Mammary microvascular endothelial cell (primary cell): ENCODE data around the gene SCGB2B2. TPM values are rescaled to one million over a fixed set of nuclear protein-coding genes. Genes with fewer than 3 reads are reported as not detected.

Source experiments
- total RNA-seq: library from RNA; depleted of rRNA; stranded (reverse); fragments of >200 nt; gene quantifications from 2 replicates; pipeline ENCODE4 v1.2.3, GENCODE V29; 2015

The SCGB2B2 gene
- total RNA-seq: 0.20 TPM in 1 of 2 replicates, not detected in the other

GRCh38 chr19:34676697-34677385, at the start of gene SCGB2B2:
TSS of gene SCGB2B2 (minus strand) at chr19:34677159. CDS start at chr19:34594563, 82,596 bp downstream.

GRCh38 chr19:34677386-34678084, 576 bp upstream of the SCGB2B2 start, which contains the start of gene ZNF302:
TSS of gene ZNF302 (plus strand) at chr19:34677678. CDS start at chr19:34678805, 1,127 bp downstream.

Other genes starting within 250 kb of the SCGB2B2 start
- 76.3 and 96.4 TPM in 2 replicates for gene UBA2, start 248.8 kb downstream of the SCGB2B2 start, total RNA-seq
- gene WTIP, start 195.4 kb downstream of the SCGB2B2 start, total RNA-seq: 14.9 and 28.2 TPM in 2 replicates
- gene ZNF302, start 519 bp upstream of the SCGB2B2 start, total RNA-seq: 6.3 and 8.7 TPM in 2 replicates
- gene ZNF181, start 57.1 kb upstream of the SCGB2B2 start, total RNA-seq: 4.6 and 12.7 TPM in 2 replicates
- gene ZNF599, start 96.1 kb upstream of the SCGB2B2 start, total RNA-seq: 3.2 and 6.3 TPM in 2 replicates
- gene ZNF30, start 249.7 kb upstream of the SCGB2B2 start, total RNA-seq: 2.8 and 3.5 TPM in 2 replicates